ENCODE measurements around the gene CNGA1. TPM values are rescaled to one million over a fixed set of nuclear protein-coding genes. Genes with fewer than 3 reads are reported as not detected.
"Not testable (repeated sequence)": the region's sequence is repeated elsewhere in the genome, so short reads cannot be mapped to it uniquely, and the experiment has no call there.

The CNGA1 gene
- total RNA-seq, 1 experiment from 2014 or later, result not detected

- POLR2A ChIA-PET, result no interaction called here
- Mint-ChIP-seq H3K9me3 (ENCODE audit: unreplicated experiment) (no peaks in the 10 kb centered on the region), H3K4me3 (ENCODE audit: unreplicated experiment) (no peak overlapping the region), H3K4me1 (ENCODE audit: insufficient read depth, unreplicated experiment) (peaks cover 5% of the 10 kb centered on the region), H3K27me3 (ENCODE audit: insufficient read depth, unreplicated experiment) (no peaks in the 10 kb centered on the region), H3K36me3 (ENCODE audit: insufficient read depth, unreplicated experiment) (no peaks in the 10 kb centered on the region), H3K27ac (ENCODE audit: low read depth, unreplicated experiment) (no peak overlapping the region)
- CTCF ChIA-PET, result interaction anchor here (1.3 kb wide), 1 partner anchor 72 kb away, joined by 3 read pairs; no protein-coding TSS in a partner anchor
- BruUV-seq (replicated peaks), result no TSS peak
- intact Hi-C loops (cut with micrococcal nuclease), result no loop called here
- DNase-seq (ENCODE audit: unreplicated experiment), result no peak
- no peak for TF ChIP-seq CTCF (IDR thresholded peaks at IDR 0.05; ENCODE audit: unreplicated experiment)
These were observed 1.3 kb downstream of the CNGA1 start for GRCh38 chr4:48015216-48015615.

- H3K4me1 Mint-ChIP-seq (ENCODE audit: insufficient read depth, unreplicated experiment), result peaks cover 5% of the 10 kb centered on the region
- H3K27me3 Mint-ChIP-seq (ENCODE audit: insufficient read depth, unreplicated experiment), result no peaks in the 10 kb centered on the region
- ChIA-PET CTCF (interaction anchor here (0.6 to 1.7 kb wide), 3 partner anchors 21 to 469 kb away, joined by 3 read pairs; no protein-coding TSS in a partner anchor), POLR2A (no interaction called here)
- no peak overlapping the region for H3K4me3 Mint-ChIP-seq (ENCODE audit: unreplicated experiment)
- H3K36me3 Mint-ChIP-seq (ENCODE audit: insufficient read depth, unreplicated experiment), result no peaks in the 10 kb centered on the region
- no peak for TF ChIP-seq CTCF (IDR thresholded peaks at IDR 0.05; ENCODE audit: unreplicated experiment)
- no peak for DNase-seq (ENCODE audit: unreplicated experiment)
- H3K27ac Mint-ChIP-seq (ENCODE audit: low read depth, unreplicated experiment), result no peak overlapping the region
- no TSS peak for BruUV-seq (replicated peaks)
- intact Hi-C loops (cut with micrococcal nuclease), result no loop called here
- H3K9me3 Mint-ChIP-seq (ENCODE audit: unreplicated experiment), result no peaks in the 10 kb centered on the region
These were observed 3.7 kb downstream of the CNGA1 start for GRCh38 chr4:48012824-48013223.

GRCh38 chr4:48011722-48012121 lies 4.8 kb downstream of the CNGA1 start:
- Mint-ChIP-seq H3K9me3 (ENCODE audit: unreplicated experiment) (no peaks in the 10 kb centered on the region), H3K27me3 (ENCODE audit: insufficient read depth, unreplicated experiment) (no peaks in the 10 kb centered on the region), H3K4me1 (ENCODE audit: insufficient read depth, unreplicated experiment) (no peaks in the 10 kb centered on the region), H3K4me3 (ENCODE audit: unreplicated experiment) (no peak overlapping the region), H3K36me3 (ENCODE audit: insufficient read depth, unreplicated experiment) (no peaks in the 10 kb centered on the region), H3K27ac (ENCODE audit: low read depth, unreplicated experiment) (no peak overlapping the region)
- BruUV-seq (replicated peaks), result no TSS peak
- intact Hi-C loops (cut with micrococcal nuclease), result no loop called here
- ChIA-PET POLR2A (no interaction called here), CTCF (interaction anchor here (0.6 to 1.3 kb wide), 2 partner anchors 10 to 306 kb away, joined by 3 to 4 read pairs; no protein-coding TSS in a partner anchor)
- no peak for DNase-seq (ENCODE audit: unreplicated experiment)
- no peak for TF ChIP-seq CTCF (IDR thresholded peaks at IDR 0.05; ENCODE audit: unreplicated experiment)

GRCh38 chr4:48010906-48011305 lies 5.6 kb downstream of the CNGA1 start:
- intact Hi-C loops (cut with micrococcal nuclease); H3K36me3 Mint-ChIP-seq (ENCODE audit: insufficient read depth, unreplicated experiment); DNase-seq (ENCODE audit: unreplicated experiment); H3K4me1 Mint-ChIP-seq (ENCODE audit: insufficient read depth, unreplicated experiment); POLR2A ChIA-PET; H3K9me3 Mint-ChIP-seq (ENCODE audit: unreplicated experiment); H3K27me3 Mint-ChIP-seq (ENCODE audit: insufficient read depth, unreplicated experiment); BruUV-seq (replicated peaks); H3K27ac Mint-ChIP-seq (ENCODE audit: low read depth, unreplicated experiment); H3K4me3 Mint-ChIP-seq (ENCODE audit: unreplicated experiment): not testable (repeated sequence)
- CTCF ChIA-PET, result interaction anchor here (1.3 kb wide), 1 partner anchor 9 kb away, joined by 4 read pairs; no protein-coding TSS in a partner anchor

All from MCF 10A (cell line).